HG03196 (cell line): ENCODE data around the gene ZAP70.

ENCODE experiments used
- ATAC-seq: cut with Tn5 transposase; IDR thresholded peaks from one replicate; pipeline ENCODE4 v1.9.1; 2021; ENCODE audit not compliant: unreplicated experiment

Gene ZAP70

GRCh38 chr2:97747716-97748115 lies 34.3 kb downstream of the ZAP70 start:
- no peak for ATAC-seq

GRCh38 chr2:97749581-97749980 lies 36.2 kb downstream of the ZAP70 start:
- no peak for ATAC-seq

GRCh38 chr2:97750017-97750416 lies 36.6 kb downstream of the ZAP70 start:
- ATAC-seq = no peak

GRCh38 chr2:97751752-97752151 lies 38.4 kb downstream of the ZAP70 start:
- no peak for ATAC-seq

GRCh38 chr2:97752342-97753334 lies 39.3 kb downstream of the ZAP70 start:
- no peak for ATAC-seq

- no peak for ATAC-seq
These were observed 41.4 kb downstream of the ZAP70 start for GRCh38 chr2:97754690-97755346.

- ATAC-seq = no peak
These were observed 42.1 kb downstream of the ZAP70 start for GRCh38 chr2:97755491-97755890.

- no peak for ATAC-seq
These were observed 43.7 kb downstream of the ZAP70 start for GRCh38 chr2:97757062-97757461.

GRCh38 chr2:97758131-97758705 lies 44.8 kb downstream of the ZAP70 start:
- no peak for ATAC-seq

GRCh38 chr2:97759727-97760407 lies 46.5 kb downstream of the ZAP70 start:
- ATAC-seq = no peak

- no peak for ATAC-seq
These were observed 47.2 kb downstream of the ZAP70 start for GRCh38 chr2:97760480-97761049.

GRCh38 chr2:97761192-97761591 lies 47.8 kb downstream of the ZAP70 start:
- no peak for ATAC-seq

GRCh38 chr2:97763176-97763845 lies 49.9 kb downstream of the ZAP70 start:
- ATAC-seq = no peak

- ATAC-seq = no peak
These were observed 51.3 kb downstream of the ZAP70 start for GRCh38 chr2:97764559-97765263.

- ATAC-seq = no peak
These were observed 52.6 kb downstream of the ZAP70 start for GRCh38 chr2:97765933-97766332.

- ATAC-seq = no peak
These were observed 53.2 kb downstream of the ZAP70 start for GRCh38 chr2:97766567-97766966.

- no peak for ATAC-seq
These were observed 55.9 kb downstream of the ZAP70 start for GRCh38 chr2:97769308-97769707.

GRCh38 chr2:97769711-97770110 lies 56.3 kb downstream of the ZAP70 start:
- no peak for ATAC-seq

- ATAC-seq = no peak
These were observed 57.1 kb downstream of the ZAP70 start for GRCh38 chr2:97770445-97770844.

- ATAC-seq = no peak
These were observed 61.0 kb downstream of the ZAP70 start for GRCh38 chr2:97774425-97774824.
